Type B pancreatic cell (in vitro differentiated cells): ENCODE data around the gene UNC13A. TPM values are rescaled to one million over a fixed set of nuclear protein-coding genes. Genes with fewer than 3 reads are reported as not detected.

Experiments
- DNase-seq: peaks from one replicate; pipeline ENCODE4 v3.0.0; 2021; ENCODE audit warnings: mixed read lengths; ENCODE audit not compliant: unreplicated experiment; ENCODE audit errors: extremely low spot score
- H3K27ac Mint-ChIP-seq: 2 replicates; pipeline ENCODE4 v1.8.0; 2021; ENCODE audit warnings: mild to moderate bottlenecking, mixed read lengths
- H3K27me3 Mint-ChIP-seq: 2 replicates; pipeline ENCODE4 v1.8.0; 2021; ENCODE audit warnings: mixed read lengths
- H3K36me3 Mint-ChIP-seq: 2 replicates; pipeline ENCODE4 v1.8.0; 2021; ENCODE audit warnings: mixed read lengths
- H3K4me1 Mint-ChIP-seq: one replicate; pipeline ENCODE4 v1.8.0; 2021; ENCODE audit warnings: mixed read lengths; ENCODE audit not compliant: unreplicated experiment
- H3K4me3 Mint-ChIP-seq: 2 replicates; pipeline ENCODE4 v1.8.0; 2021; ENCODE audit warnings: mild to moderate bottlenecking, mixed read lengths
- H3K9me3 Mint-ChIP-seq: 2 replicates; pipeline ENCODE4 v1.8.0; 2021; ENCODE audit warnings: mixed read lengths
- CTCF ChIP-seq: fragments of 200-600 bp; sonication (generic); conservative IDR thresholded peaks from 2 replicates; pipeline ENCODE4 v1.5.0; 2021; ENCODE audit warnings: antibody characterized with exemption, mild to moderate bottlenecking
- total RNA-seq: library from RNA; stranded (reverse); gene quantifications from 2 replicates; pipeline ENCODE4 v1.2.1, GENCODE V29; 2021; ENCODE audit warnings: low replicate concordance

UNC13A gene
- total RNA-seq, 1 donor from 2014 or later: 4.3 TPM

GRCh38 chr19:17641181-17641580 is 47.0 kb downstream of the UNC13A start:
- Mint-ChIP-seq H3K9me3 (no peaks in the 10 kb centered on the region), H3K27ac (no peak overlapping the region), H3K36me3 (no peaks in the 10 kb centered on the region), H3K4me3 (no peak overlapping the region), H3K4me1 (no peaks in the 10 kb centered on the region), H3K27me3 (peaks cover 8% of the 10 kb centered on the region)
- no peak for TF ChIP-seq CTCF
- DNase-seq: no peak

GRCh38 chr19:17633700-17634099 is 54.5 kb downstream of the UNC13A start:
- Mint-ChIP-seq H3K27ac (no peak overlapping the region), H3K36me3 (no peaks in the 10 kb centered on the region), H3K27me3 (peaks cover 6% of the 10 kb centered on the region), H3K4me1 (no peaks in the 10 kb centered on the region), H3K4me3 (no peak overlapping the region), H3K9me3 (no peaks in the 10 kb centered on the region)
- no peak for DNase-seq
- TF ChIP-seq CTCF: no peak

- no peaks in the 10 kb centered on the region for H3K36me3 Mint-ChIP-seq
- no peaks in the 10 kb centered on the region for H3K4me1 Mint-ChIP-seq
- DNase-seq: no peak
- peaks cover 6% of the 10 kb centered on the region for H3K27me3 Mint-ChIP-seq
- TF ChIP-seq CTCF: no peak
- H3K4me3 Mint-ChIP-seq: no peak overlapping the region
- H3K9me3 Mint-ChIP-seq: no peaks in the 10 kb centered on the region
- H3K27ac Mint-ChIP-seq: no peak overlapping the region
These were observed 55.6 kb downstream of the UNC13A start for GRCh38 chr19:17632577-17632976.

GRCh38 chr19:17629760-17630159 is 58.4 kb downstream of the UNC13A start:
- Mint-ChIP-seq H3K27me3 (no peaks in the 10 kb centered on the region), H3K36me3 (no peaks in the 10 kb centered on the region), H3K27ac (no peak overlapping the region), H3K4me1 (no peaks in the 10 kb centered on the region), H3K9me3 (no peaks in the 10 kb centered on the region), H3K4me3 (no peak overlapping the region)
- TF ChIP-seq CTCF: no peak
- DNase-seq: no peak

- no peak for TF ChIP-seq CTCF
- no peak for DNase-seq
- Mint-ChIP-seq H3K27ac (no peak overlapping the region), H3K27me3 (no peaks in the 10 kb centered on the region), H3K4me1 (no peaks in the 10 kb centered on the region), H3K36me3 (no peaks in the 10 kb centered on the region), H3K4me3 (no peak overlapping the region), H3K9me3 (no peaks in the 10 kb centered on the region)
These were observed 60.2 kb downstream of the UNC13A start for GRCh38 chr19:17627921-17628320.

GRCh38 chr19:17627161-17627560 is 61.0 kb downstream of the UNC13A start:
- Mint-ChIP-seq H3K27ac (no peak overlapping the region), H3K9me3 (no peaks in the 10 kb centered on the region), H3K27me3 (no peaks in the 10 kb centered on the region), H3K4me3 (no peak overlapping the region), H3K4me1 (no peaks in the 10 kb centered on the region), H3K36me3 (no peaks in the 10 kb centered on the region)
- TF ChIP-seq CTCF: no peak
- no peak for DNase-seq
